Measurements from ENCODE around the gene TPPP.

DNA sequence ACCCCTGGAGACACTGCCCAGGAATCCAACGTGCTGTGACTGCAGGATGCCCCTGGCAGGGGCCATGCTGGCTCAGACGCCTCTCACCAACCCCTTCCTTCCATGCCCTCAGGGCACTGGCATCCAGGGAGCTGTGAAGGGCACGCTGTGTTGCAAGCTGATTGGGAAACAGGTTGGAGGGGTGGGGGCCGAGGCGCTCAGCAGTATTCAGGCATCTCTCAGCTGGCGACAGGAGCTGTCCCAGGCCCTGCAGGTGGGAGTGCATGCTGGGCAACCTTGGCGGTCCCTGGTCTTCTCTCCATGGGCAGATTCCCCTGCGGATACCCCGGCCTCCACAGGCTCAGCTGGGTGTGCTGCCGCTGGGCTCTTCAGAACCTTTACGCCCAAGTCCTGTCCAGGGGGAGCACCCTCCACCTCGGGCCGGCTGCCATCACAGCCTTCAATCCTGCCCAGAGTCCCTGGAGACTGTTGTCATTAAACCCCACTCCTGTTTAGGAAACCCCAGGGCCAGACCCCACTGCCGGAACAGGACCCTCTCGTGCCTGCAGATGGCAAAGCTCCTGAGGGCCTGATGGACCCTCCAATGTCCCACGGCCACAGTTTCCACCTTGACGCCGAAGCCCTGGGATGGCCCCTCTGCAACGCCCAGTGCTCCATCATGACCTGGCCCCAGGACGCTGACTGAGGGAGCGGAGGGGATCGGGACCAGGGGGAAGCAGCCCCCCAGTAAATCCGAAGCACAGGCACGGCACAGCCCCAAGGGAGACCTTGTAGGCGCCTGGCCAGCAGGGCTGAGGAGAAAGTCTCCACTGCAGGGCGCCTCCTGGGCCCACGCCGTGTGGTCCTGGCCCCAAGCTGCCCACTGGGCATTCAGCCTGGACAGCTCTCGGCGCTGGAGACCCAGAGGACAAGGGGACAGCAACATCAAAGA is 9.3 kb downstream of the TPPP start:
- no peak for TF ChIP-seq POLR2A (IDR thresholded peaks at IDR 0.05)
- TF ChIP-seq, protein P1, sequence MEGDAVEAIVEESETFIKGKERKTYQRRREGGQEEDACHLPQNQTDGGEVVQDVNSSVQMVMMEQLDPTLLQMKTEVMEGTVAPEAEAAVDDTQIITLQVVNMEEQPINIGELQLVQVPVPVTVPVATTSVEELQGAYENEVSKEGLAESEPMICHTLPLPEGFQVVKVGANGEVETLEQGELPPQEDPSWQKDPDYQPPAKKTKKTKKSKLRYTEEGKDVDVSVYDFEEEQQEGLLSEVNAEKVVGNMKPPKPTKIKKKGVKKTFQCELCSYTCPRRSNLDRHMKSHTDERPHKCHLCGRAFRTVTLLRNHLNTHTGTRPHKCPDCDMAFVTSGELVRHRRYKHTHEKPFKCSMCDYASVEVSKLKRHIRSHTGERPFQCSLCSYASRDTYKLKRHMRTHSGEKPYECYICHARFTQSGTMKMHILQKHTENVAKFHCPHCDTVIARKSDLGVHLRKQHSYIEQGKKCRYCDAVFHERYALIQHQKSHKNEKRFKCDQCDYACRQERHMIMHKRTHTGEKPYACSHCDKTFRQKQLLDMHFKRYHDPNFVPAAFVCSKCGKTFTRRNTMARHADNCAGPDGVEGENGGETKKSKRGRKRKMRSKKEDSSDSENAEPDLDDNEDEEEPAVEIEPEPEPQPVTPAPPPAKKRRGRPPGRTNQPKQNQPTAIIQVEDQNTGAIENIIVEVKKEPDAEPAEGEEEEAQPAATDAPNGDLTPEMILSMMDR (IDR thresholded peaks at IDR 0.05): no peak
- no peak for TF ChIP-seq EP300 (IDR thresholded peaks at IDR 0.05)
- no peak for TF ChIP-seq POLR2AphosphoS5 (IDR thresholded peaks at IDR 0.05)
